ENCODE data around the gene TWNK.

GRCh38 chr10:100986623-100986951 lies 756 bp upstream of the TWNK start:
- no peak for TF ChIP-seq E2F1 (CRISPR knock-in tag; IDR thresholded peaks at IDR 0.05)
- TF ChIP-seq, protein P1, sequence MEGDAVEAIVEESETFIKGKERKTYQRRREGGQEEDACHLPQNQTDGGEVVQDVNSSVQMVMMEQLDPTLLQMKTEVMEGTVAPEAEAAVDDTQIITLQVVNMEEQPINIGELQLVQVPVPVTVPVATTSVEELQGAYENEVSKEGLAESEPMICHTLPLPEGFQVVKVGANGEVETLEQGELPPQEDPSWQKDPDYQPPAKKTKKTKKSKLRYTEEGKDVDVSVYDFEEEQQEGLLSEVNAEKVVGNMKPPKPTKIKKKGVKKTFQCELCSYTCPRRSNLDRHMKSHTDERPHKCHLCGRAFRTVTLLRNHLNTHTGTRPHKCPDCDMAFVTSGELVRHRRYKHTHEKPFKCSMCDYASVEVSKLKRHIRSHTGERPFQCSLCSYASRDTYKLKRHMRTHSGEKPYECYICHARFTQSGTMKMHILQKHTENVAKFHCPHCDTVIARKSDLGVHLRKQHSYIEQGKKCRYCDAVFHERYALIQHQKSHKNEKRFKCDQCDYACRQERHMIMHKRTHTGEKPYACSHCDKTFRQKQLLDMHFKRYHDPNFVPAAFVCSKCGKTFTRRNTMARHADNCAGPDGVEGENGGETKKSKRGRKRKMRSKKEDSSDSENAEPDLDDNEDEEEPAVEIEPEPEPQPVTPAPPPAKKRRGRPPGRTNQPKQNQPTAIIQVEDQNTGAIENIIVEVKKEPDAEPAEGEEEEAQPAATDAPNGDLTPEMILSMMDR (IDR thresholded peaks at IDR 0.05 in 2 of 3, conservative IDR thresholded peaks at IDR 0.05 in 1 of 3; ENCODE audit: insufficient read depth in 2 of 3, low read depth in 1 of 3, low read length in 3 of 3) = no peak
- TF ChIP-seq MTA3 (IDR thresholded peaks at IDR 0.05; ENCODE audit: borderline replicate concordance) = no peak
- no peak for TF ChIP-seq ZNF263 (CRISPR knock-in tag; IDR thresholded peaks at IDR 0.05; ENCODE audit: borderline replicate concordance)
- TF ChIP-seq FOXA3 (CRISPR knock-in tag; conservative IDR thresholded peaks at IDR 0.05 in 1 of 2, IDR thresholded peaks at IDR 0.05 in 1 of 2) = no peak
- no peak for TF ChIP-seq TRIM24 (IDR thresholded peaks at IDR 0.05)
- no peak for TF ChIP-seq SMC3 (conservative IDR thresholded peaks at IDR 0.05; ENCODE audit: insufficient read depth, low read depth, low read length)
- no peak for TF ChIP-seq POLR2A (conservative IDR thresholded peaks at IDR 0.05)
- TF ChIP-seq RUNX1 (IDR thresholded peaks at IDR 0.05; ENCODE audit: low read depth) = no peak
- no peak for TF ChIP-seq HNRNPH1 (optimal IDR thresholded peaks at IDR 0.05; ENCODE audit: low read depth, low read length)
- no peak for TF ChIP-seq ZEB2 (IDR thresholded peaks at IDR 0.05)
- no peak for TF ChIP-seq ZNF449 (CRISPR knock-in tag; IDR thresholded peaks at IDR 0.05)

Data from K562 (cell line).